ENCODE data around the gene GPR157.

DNA sequence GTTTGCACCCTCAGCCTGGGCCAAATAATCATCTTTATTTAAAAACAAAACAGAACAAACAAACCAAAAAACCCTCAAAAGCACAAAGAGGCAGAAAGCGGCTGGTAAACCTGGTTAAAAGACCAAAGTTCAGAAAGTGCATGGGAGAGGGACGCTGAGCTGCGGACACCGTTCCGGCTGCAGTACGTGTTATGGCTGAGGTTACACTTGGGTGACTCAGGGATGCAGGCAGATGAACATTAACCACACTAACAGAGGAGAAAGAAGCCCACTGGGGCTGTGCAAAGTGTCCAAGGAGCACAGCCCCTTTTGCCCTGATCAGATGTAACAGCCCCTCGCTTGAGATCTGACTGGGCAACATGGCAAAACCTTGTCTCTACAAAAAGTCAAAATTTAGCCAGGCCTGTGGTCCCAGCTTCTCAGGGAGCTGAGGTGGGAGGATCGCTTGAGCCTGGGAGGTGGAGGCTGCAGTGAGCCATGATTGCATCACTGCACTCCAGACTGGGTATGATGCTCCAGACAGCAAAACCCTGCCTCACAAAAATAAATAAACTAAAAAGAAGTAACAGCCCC is 28.3 kb downstream of the GPR157 start:
- TF ChIP-seq POLR2AphosphoS5 (IDR thresholded peaks at IDR 0.05): no peak
- TF ChIP-seq, protein P1, sequence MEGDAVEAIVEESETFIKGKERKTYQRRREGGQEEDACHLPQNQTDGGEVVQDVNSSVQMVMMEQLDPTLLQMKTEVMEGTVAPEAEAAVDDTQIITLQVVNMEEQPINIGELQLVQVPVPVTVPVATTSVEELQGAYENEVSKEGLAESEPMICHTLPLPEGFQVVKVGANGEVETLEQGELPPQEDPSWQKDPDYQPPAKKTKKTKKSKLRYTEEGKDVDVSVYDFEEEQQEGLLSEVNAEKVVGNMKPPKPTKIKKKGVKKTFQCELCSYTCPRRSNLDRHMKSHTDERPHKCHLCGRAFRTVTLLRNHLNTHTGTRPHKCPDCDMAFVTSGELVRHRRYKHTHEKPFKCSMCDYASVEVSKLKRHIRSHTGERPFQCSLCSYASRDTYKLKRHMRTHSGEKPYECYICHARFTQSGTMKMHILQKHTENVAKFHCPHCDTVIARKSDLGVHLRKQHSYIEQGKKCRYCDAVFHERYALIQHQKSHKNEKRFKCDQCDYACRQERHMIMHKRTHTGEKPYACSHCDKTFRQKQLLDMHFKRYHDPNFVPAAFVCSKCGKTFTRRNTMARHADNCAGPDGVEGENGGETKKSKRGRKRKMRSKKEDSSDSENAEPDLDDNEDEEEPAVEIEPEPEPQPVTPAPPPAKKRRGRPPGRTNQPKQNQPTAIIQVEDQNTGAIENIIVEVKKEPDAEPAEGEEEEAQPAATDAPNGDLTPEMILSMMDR (IDR thresholded peaks at IDR 0.05): no peak
- no peak for TF ChIP-seq POLR2A (IDR thresholded peaks at IDR 0.05)
- no peak for TF ChIP-seq EP300 (IDR thresholded peaks at IDR 0.05)

Data from upper lobe of left lung (tissue), 4 donors.